Left ventricle myocardium superior (tissue), 1 donor: ENCODE measurements around the gene SMARCD1. TPM values are rescaled to one million over a fixed set of nuclear protein-coding genes. Genes with fewer than 3 reads are reported as not detected.
A peak's percentile ranks its signal among the peaks of the same experiment; 100 is the strongest.

ENCODE experiments used
- ATAC-seq: fragments of 200-7000 bp; cut with Tn5 transposase; one replicate; pipeline ENCODE4 v1.9.1; 2020; ENCODE audit warnings: mild to moderate bottlenecking, moderate library complexity
- DNase-seq: peaks from one replicate; pipeline ENCODE4 v3.0.0-alpha.2; 2020
- intact Hi-C: fragments of 100-400 bp; cut with micrococcal nuclease; formaldehyde crosslinking; loops from one replicate; pipeline ENCODE4 v1.11.0; 2022
- total RNA-seq: library from RNA; stranded (reverse); fragmentation: NEBNext Ultra II Directional; extraction: Animal tissue kit (Norgen Biotek cat#: 25700); gene quantifications from one replicate; pipeline ENCODE4 v1.2.1, GENCODE V29; 2021
- donor health status: DM: no; HTN: yes; CAD: no; lungs with severe emphysema.

SMARCD1 gene
- total RNA-seq, 1 donor from 2014 or later: 17.2 TPM

DNA sequence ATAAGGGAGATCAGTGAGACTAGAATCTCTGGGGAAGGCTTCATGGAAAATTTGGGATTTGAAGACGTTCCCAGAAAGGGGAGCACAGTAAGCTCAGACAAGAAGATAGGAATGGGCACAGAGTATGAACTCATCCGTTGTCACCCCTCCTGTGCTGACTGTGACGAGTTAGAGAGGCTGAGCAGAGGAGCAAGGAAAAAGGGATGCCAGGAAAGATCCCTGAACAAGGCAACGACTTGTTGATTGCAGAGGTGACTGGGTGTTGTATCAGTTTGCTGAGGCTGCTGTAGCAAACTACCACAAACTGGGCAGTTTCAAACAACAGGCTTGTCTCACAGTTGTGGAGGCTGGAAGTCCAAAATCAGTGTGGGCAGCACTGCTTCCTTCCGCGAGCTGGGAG is 12.8 kb downstream of the SMARCD1 start:
- intact Hi-C loops: no loop called here
- ATAC-seq (no peak), DNase-seq (no peak)

DNA sequence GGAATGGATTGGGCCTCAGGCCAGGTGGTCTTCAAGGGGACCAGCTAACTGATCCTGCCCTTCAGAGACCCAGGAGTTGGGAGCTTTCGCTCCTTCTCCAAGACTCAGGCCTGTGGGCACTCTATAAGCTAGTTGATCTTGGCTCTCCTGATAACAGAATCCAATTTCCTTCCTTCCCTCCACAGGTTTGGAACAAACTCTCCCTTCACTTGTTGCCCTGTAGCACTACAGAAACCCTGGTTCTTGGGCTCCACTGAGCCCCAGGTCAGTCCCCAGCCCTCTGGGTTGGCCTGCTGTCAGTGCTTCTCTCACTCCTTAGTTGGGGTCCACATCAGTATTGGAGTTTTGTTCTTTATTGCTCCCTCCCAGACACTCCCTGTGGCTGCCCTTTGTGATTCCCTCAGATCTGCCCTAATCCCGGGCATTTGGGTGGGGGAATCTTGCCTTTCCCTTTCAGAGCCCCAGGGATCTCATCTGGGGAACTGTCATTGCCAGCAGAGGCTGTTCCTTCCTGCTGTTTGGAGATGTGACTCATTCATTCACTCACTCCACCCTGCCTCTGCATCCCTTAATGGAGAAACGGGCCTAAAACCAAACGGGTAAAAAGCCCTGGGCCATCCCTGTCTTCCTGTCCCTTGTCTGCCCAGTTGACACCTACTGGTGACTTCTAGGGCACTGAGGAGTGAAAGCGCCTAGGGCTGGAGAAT is 14.3 kb downstream of the SMARCD1 start:
- intact Hi-C loops: no loop called here
- DNase-seq (no peak), ATAC-seq (peak; percentile 5)

DNA sequence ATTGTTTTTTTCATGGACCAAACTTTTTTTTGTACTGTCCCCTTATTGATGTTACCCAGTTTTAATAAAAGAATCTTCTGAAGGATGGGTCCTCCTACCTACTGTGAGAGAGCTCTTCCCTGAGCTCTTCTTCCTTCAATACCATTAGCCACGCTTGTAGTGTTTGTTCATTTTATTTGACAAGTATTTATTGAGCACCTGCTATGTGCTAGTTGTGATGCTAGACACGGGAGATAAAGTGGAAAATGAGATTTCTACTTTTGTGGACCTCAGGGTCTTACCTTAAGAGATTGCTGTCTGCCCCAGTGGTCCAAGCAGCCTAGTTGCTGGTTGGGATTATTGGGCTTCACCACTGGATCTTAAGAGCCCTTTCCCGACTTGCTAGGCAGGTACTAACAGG is 15.4 kb downstream of the SMARCD1 start:
- DNase-seq: no peak
- intact Hi-C loops: no loop called here
- no peak for ATAC-seq

DNA sequence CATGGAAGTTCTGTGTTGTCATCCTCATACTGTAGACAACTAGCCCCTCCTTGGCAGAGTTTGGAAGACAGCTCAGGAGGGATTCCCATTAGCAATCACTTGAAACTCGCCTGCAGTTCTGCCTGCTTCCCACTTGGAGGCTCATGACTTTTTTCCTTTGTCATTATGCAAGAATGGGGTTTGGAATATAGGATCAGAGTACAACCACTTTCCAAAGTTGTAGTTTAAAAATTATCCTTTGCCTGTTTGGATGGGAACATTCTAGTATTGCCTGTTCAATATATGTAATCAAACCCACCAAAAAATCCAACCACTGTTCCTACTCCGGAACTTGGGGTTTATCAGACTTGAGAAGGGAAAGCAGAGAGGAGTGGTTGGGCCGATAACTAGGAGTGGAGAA is 16.5 kb downstream of the SMARCD1 start:
- ATAC-seq (no peak), DNase-seq (no peak)
- intact Hi-C loops: no loop called here

DNA sequence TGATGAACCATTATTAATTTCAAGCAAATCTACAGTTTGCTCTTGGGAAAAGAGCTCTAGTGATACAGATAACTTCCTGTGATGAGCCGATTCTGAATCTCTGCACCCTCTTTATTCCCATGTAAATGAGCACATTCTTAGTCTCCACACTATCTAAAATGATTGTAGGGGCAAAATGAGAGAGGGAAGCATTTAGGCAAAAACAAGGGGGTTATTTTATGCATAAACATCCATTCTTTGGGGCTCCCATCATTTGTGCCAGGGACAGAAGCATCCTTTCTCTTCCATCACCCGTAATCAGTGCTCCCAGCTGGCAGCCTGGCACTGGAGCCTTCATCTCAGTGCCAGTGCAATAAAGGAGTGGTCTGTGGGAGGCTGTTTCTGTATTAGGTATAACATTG is 17.0 kb downstream of the SMARCD1 start:
- no peak for ATAC-seq
- intact Hi-C loops: no loop called here
- no peak for DNase-seq

DNA sequence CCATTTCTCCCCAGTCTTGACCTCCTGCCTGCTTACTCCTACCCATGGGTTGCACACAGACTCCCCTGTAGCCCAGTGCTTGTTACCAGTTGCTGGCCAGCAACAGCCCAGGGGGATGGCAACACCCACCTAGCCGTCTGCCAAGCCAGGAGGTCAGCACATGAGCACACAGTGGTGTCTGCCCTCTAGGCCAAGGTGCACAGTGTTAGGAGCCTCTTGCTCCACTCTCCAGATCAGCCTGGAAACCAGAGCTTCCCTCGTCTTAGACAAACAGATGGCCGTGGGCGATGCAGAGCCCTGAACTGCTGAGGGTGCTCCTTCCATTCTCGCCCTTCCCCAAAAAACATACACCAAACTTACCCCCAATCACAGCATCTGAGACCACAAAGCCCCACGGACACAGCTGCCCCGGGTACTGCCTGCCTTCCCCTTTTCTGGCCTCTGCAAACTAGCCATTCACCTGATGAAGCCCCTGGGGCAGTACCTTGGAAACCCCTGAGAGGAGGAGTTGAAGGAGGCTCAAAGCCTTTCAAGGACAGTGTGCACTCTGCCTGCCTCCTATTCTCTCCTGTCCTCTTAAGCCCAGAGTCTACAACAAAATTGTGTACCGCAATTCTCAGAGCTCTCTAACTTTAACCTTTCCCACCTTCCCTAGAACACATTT is 17.6 kb downstream of the SMARCD1 start:
- intact Hi-C loops: no loop called here
- ATAC-seq: peak; percentile 6
- DNase-seq: no peak

DNA sequence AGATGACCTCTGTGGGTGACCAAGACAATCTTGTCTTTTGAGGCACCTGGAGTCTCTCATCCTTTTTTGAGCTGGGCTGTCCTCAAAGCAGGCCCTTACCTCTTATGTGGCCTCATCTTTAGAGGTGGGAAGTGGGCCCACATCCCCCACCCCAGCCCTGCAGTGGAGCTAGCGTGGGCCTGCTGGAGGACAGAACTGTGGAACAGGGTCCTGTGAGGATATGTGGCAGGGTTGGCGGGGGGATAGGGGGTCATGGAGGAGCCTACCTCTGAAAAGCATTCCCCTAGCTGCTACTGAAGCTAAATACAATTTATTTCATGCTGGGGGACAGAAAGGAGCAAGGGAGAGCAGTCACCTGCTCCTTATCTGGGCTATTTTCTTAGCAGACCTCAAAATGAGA is 18.2 kb downstream of the SMARCD1 start:
- ATAC-seq (no peak), DNase-seq (no peak)
- intact Hi-C loops: no loop called here

DNA sequence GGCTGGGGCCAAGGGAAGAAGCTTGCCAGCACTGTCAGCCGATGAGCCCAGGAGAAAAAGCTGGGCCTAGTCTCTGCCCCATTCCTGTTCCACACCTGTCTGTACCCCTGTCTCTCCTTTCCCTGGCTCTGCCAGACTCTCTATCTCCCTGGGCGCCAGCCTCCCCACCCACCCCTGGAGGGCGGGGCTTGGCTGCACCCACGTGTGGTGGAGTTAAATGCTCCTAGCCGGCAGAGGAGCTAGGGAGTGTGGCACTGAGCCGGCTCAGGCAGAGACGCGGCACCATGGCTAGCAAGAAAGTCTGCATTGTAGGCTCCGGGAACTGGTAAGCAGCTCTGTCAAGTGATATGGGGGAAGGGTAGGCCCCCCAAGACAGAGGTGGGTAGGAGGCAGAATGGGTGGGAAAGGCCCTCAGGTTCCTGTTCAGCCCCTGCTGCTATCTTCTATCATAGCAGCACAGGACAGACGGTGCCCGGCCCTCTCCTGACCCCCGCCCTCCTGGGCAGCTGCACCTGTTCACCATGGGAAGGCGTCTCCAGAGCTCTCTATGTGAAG is 18.7 kb downstream of the SMARCD1 start, which contains the start of gene GPD1:
TSS of gene GPD1 (plus strand) at position 242 of the 555 bp plus-strand sequence. CDS start at position 285, 43 bp downstream.
- intact Hi-C loops: no loop called here
- DNase-seq (peak; percentile 85), ATAC-seq (peak; percentile 93)

DNA sequence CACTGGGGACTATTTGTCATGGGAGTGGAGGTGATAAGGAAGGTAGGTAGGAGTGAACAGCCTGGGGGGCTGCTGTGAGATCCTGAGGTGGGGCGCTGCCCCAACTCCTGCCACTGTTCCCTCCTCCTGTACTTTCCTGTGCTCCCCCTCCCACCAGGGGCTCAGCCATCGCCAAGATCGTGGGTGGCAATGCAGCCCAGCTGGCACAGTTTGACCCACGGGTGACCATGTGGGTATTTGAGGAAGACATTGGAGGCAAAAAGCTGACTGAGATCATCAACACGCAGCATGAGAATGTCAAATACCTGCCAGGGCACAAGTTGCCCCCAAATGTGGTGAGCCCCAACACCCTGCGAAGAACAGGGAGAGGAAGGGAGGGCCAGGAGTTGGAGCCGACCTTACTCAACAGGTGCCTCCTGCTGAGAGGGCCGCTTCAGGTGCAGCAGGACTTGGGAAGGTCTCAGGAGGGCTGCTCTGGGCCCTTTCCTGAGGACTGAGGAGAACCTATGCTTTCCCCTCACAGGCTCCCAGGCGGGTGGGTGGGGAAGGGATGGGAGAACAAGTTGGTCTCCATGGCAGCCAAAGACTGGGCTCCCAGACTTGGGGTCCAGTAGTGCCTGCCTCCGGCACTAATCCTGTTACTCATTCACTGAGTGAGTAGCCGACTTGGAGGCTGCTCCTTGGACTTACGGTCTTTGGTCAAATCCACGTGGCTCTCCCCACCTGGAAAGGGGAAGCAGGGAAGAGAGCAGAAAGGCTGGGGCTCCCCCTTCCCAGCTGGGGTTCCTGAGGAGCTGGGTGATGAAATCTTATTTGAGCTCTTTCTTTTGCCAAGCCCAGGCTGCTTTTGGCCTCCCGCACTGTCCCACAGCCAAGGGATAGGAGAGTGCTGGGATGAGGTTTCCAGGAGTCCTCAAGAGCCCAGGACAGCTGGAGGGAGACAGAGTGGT is 19.6 kb downstream of the SMARCD1 start:
- DNase-seq (peak; percentile 50), ATAC-seq (peak; percentile 5)
- intact Hi-C loops: no loop called here

DNA sequence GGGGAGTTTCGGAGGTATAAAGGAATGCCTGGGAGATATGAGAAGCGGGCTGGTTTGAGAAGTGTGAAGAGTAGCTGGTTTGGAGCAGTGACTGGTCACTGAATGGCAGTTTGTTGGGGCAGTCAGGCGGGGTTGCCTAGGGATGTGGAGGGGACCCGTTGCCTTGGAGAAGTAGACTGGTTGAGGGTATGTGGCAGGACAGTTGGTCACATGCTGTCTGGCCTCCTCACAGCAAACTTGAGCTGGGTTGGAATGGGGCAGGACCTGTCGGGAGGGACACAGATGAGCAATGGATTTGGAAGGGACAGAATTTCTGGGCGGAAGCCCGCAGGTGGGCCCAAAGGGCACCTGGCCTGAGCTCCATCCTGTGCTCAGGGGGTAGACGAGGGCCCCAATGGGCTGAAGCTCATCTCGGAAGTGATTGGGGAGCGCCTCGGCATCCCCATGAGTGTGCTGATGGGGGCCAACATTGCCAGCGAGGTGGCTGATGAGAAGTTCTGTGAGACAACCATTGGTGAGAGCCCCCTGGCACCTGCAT is 20.8 kb downstream of the SMARCD1 start:
- DNase-seq: no peak
- intact Hi-C loops: no loop called here

DNA sequence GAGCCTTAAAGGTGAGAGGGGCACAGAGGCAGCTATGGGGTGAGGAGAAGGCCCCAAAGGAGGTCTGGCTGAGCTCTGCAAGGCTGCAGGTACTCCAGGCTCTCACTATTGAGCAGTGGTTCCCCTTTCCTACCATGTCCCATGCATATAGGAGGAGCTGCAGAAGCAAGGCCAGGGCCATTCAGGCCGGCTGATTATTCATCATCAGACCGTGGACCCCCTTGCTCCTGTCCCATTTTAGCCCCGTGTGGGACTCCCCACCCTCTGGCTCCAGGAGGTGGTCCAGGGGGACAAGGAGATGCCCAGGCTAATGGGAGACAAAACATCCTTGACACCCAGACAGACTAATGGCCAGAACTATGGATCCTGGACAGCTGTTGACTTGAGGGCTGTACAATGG is 21.8 kb downstream of the SMARCD1 start:
- intact Hi-C loops: no loop called here
- DNase-seq: no peak
- ATAC-seq: no peak

More for the DNA sequence above, 20.8 kb downstream of the SMARCD1 start:
- ATAC-seq: no peak

DNA sequence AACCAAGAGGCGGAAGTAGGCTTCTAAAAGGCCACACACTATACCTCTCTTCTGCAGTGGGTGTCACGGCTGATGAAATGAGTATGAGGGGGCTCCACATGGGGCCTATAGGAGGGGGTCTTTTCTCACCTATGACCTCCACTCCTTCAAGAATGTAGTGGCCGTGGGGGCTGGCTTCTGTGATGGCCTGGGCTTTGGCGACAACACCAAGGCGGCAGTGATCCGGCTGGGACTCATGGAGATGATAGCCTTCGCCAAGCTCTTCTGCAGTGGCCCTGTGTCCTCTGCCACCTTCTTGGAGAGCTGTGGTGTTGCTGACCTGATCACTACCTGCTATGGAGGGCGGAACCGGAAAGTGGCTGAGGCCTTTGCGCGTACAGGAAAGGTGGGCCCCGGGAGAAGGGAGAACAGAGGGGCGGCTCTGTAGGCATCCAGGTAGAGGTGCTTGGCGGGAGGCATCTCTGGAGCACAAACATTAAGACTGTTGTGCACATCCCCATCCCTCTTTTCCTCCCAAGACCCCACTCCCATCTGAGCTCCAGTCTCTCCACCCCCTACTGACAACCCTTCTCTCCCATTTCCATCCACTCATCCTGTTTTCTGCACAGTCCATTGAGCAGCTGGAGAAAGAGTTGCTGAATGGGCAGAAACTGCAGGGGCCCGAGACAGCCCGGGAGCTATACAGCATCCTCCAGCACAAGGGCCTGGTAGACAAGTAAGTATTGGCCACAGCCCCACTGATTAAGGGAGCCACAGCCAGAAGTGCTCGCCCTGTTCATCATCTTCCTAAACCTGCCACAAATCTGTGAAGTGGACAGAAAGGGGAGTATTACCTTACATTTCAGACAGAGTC is 22.5 kb downstream of the SMARCD1 start:
- DNase-seq (no peak), ATAC-seq (no peak)
- intact Hi-C loops: no loop called here

DNA sequence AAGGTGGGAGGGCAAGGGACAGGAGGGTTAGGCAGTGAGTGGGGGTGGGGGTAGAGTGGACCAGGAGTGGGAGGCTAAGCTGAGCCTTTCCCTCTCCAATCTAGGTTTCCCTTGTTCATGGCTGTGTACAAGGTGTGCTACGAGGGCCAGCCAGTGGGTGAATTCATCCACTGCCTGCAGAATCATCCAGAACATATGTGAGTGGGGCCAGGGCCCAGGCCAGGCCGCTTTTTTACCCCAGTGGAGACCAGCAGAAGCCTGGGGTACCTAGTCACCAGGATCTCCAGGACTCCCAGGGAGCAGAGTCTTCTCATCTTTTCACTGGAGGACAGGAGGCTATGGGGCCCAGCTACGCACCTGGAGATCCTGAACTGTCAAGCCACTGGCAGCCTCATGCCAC is 24.2 kb downstream of the SMARCD1 start:
- no peak for ATAC-seq

DNA sequence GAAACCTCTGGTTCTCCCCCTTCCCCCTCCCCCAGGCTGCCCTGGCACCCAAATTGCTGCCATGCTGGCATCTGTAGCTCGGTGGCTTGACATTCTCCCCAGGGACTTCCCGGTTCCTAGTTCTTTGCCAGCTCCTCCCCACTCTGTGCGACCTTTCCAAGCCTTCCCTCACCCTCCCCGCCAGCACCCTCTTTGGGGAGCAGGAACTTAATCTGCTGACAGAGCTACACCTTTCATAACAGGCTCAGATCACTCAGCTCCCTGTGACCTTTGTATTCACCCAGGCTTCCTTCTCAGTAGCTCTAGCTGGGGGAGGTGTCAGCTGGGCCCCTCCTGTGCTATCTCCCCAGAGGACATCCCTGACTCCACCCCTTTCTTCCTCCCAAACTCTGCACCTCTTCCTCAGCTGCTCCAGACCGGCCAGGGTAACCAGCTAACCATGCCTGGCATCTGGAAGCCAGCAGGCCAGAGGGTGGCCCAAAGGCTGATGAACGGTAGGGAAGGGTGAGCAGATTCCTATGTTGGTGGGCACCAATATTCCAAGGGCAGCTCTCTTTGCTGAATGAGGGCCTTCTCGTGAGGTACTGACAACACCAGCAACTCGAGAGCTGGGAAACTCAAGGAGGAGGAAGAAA is 25.1 kb downstream of the SMARCD1 start:
- intact Hi-C loops: loop anchor here (10.0 kb wide), 1 partner anchor 55 kb away; the partner anchor contains the start of gene CERS5
- ATAC-seq (peak; percentile 12), DNase-seq (peak; percentile 72)

More for the DNA sequence above, 24.2 kb downstream of the SMARCD1 start:
- no peak for DNase-seq
- intact Hi-C loops: no loop called here

DNA sequence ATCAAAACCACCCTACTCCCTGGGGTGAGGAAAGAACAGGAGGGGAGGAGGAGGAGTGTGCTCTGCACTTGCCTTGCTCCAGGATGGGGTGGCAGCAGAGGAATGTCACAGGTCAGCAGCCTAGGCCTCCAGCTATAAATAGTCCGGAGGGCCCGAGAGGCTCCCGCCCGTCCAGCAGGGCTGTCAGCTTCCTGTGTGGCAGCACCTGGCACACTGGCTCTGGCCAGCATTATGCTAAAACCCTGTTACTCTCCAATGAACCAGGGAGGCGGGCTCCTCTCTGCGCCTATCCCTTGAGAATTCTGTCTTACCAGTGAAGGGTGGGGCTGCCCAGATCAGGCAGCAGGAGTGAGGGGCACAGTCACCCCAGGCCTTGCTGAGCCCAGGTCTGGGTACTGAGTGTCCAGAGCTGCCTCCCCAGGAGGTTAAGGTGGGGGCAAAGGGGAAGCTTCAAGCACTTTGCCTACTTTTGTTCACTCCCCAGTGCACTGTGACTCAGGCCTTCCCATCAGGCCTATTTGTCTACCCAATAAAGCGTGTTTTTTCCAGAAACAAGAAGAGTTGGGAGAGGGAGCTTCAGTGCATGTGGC is 25.7 kb downstream of the SMARCD1 start:
- intact Hi-C loops: loop anchor here (10.0 kb wide), 1 partner anchor 54 kb away; the partner anchor contains the start of gene CERS5
- DNase-seq: peak; percentile 87
- peak; percentile 70 for ATAC-seq

DNA sequence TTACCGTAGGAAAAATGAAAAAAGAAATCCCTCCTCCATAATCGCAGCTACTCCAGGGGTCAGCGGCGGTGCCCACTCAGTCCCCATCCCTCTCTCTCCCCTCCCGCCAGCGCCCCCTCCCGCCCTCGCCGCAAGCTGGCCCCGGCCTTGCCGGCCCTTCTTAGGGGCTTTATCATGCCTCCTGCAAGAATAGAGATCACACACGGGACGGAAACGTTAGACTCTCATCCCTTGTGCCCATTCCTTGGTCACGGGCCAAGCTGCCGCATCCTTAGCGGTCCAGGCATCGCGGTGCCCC is 26.2 kb downstream of the SMARCD1 start:
- intact Hi-C loops: loop anchor here (10.0 kb wide), 1 partner anchor 53 kb away; the partner anchor contains the start of gene CERS5
- DNase-seq: no peak
- ATAC-seq: peak; percentile 1

DNA sequence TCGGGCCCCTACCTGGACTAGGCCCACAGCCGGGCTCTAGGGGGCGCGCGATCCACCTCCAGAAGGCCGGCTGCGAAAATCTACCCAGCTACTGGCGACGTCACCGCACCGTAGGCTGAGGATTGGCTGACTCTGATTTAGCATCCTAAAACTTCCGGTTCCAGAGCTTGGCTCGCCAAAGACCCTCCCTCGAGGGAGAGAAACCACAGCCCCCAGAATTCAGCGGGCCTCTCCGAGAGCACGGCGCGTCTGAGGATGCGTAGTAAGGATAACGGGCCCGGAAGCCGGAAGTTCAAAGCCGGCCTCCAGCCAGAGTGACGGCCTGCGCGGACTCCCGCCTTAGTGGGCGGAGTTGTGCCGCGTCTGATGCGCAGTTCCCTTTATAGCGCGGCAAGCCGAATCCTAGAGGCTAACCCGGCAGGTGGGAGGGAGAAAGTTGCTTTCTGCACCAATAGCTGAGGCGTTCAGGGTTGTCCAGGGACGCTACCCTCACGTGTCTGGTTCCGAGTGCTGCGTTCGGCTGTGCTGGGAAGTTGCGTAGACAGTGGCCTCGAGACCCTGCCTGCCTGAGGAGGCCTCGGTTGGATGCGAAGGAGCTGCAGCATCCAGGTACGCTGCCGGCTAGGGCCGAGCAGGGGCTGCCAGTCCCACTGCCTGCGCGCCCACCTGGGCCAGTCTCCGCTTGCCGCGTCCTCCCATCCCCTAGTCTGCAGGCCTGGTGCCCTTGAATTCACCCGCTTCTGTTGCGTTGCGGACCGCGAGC is 26.7 kb downstream of the SMARCD1 start, which contains the start of gene COX14:
TSS of gene COX14 (plus strand) at position 544 of the 763 bp plus-strand sequence. CDS start 7,808 bp downstream, outside the sequence.
- DNase-seq (peak; percentile 99), ATAC-seq (peak; percentile 87)
- intact Hi-C loops: loop anchor here (10.0 kb wide), 1 partner anchor 53 kb away; the partner anchor contains the start of gene CERS5
